ENCODE data around the gene USP9X. TPM values are rescaled to one million over a fixed set of nuclear protein-coding genes. Genes with fewer than 3 reads are reported as not detected.

The USP9X gene
- total RNA-seq, 4 donors from 2014 or later: 54.9 to 154 (median 98.0) TPM

DNA sequence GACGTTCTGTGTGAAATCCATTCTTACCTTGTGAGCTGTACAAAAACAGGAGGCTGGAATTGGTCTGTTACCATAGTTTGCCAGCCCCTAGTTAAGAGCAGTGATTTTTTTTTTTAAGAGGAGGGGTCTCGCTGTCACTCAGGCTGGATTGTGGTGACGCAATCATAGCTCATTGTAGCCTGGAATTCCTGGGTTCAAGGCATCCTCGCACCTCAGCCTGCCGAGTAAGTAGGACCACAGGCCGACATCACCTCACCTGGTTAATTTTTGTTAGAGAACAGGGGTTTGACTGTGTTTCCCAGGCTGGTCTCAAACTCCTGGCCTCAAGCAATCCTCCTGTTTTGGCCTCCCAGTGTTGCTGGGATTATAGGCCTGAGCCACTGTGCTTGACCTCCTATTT, 7.5 kb downstream of the USP9X start:
- no peaks in the 10 kb centered on the region for H3K27me3 ChIP-seq
- H3K36me3 ChIP-seq: peaks cover 0 to 1% (median 0%) of the 10 kb centered on the region in 4 donors
- intact Hi-C loops (cut with DNase I; ENCODE audit: low total_unique reads) (no loop called here), in situ Hi-C loops (cut with MboI; ENCODE audit: low pct_ligation_motif_present in 1 of 4, low pct_unique_long_range_greater_than_20kb in 1 of 4, low sequenced_read_pairs in 3 of 4) (no loop called here)
- TF ChIP-seq, protein P1, sequence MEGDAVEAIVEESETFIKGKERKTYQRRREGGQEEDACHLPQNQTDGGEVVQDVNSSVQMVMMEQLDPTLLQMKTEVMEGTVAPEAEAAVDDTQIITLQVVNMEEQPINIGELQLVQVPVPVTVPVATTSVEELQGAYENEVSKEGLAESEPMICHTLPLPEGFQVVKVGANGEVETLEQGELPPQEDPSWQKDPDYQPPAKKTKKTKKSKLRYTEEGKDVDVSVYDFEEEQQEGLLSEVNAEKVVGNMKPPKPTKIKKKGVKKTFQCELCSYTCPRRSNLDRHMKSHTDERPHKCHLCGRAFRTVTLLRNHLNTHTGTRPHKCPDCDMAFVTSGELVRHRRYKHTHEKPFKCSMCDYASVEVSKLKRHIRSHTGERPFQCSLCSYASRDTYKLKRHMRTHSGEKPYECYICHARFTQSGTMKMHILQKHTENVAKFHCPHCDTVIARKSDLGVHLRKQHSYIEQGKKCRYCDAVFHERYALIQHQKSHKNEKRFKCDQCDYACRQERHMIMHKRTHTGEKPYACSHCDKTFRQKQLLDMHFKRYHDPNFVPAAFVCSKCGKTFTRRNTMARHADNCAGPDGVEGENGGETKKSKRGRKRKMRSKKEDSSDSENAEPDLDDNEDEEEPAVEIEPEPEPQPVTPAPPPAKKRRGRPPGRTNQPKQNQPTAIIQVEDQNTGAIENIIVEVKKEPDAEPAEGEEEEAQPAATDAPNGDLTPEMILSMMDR (IDR thresholded peaks at IDR 0.05): no peak
- no peak for TF ChIP-seq POLR2AphosphoS5 (IDR thresholded peaks at IDR 0.05)
- no peak for TF ChIP-seq EP300 (IDR thresholded peaks at IDR 0.05; ENCODE audit: low read depth)
- TF ChIP-seq POLR2A (IDR thresholded peaks at IDR 0.05): no peak
- peaks cover 5 to 56% (median 13%) of the 10 kb centered on the region in 4 donors for H3K4me1 ChIP-seq
- DNase-seq: no peak
- WGBS, 2 donors (ENCODE audit: low coverage in 1 of 2): 87% methylated on average over 6 of the region's 6 CpGs; no CpG with 5 or more reads in 1 of the 2 donors
- H3K9me3 ChIP-seq: no peaks in the 10 kb centered on the region
- no peak overlapping the region for H3K4me3 ChIP-seq
- no peak overlapping the region for H3K27ac ChIP-seq

DNA sequence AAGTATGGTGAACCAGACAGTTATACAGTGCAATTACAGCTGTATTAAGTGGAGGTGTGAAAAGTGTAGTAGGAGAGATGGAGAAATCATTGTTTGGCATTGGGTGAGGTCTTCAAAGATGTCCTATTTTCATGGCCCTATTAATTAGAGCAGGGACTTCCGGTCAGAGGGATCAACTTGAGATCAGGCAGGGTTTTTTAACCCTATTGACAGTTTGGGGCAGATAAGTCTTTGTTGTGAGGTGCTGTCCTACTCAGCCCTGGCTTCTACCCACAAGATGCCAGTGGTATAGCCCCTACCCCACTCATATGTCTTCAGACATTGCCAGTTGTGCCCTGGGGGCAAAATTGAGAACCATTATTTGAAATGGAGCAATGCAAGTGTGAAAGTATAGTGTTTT, 9.9 kb downstream of the USP9X start:
- in situ Hi-C loops (cut with MboI; ENCODE audit: low pct_ligation_motif_present in 1 of 4, low pct_unique_long_range_greater_than_20kb in 1 of 4, low sequenced_read_pairs in 3 of 4): no loop called here
- Histone ChIP-seq H3K4me3 (no peak overlapping the region), H3K4me1 (peaks cover 5 to 39% (median 9%) of the 10 kb centered on the region in 4 donors), H3K27ac (no peak overlapping the region), H3K27me3 (no peaks in the 10 kb centered on the region), H3K9me3 (no peaks in the 10 kb centered on the region), H3K36me3 (no peaks in the 10 kb centered on the region)
- TF ChIP-seq EP300 (IDR thresholded peaks at IDR 0.05; ENCODE audit: low read depth) (no peak), POLR2AphosphoS5 (IDR thresholded peaks at IDR 0.05) (no peak), POLR2A (IDR thresholded peaks at IDR 0.05) (no peak)
- TF ChIP-seq, protein P1 (IDR thresholded peaks at IDR 0.05): no peak
- intact Hi-C loops (cut with DNase I; ENCODE audit: low total_unique reads): no loop called here
- WGBS, 2 donors (ENCODE audit: low coverage in 1 of 2): 68% methylated on average over 1 of the region's 1 CpG; no CpG with 5 or more reads in 1 of the 2 donors
- no peak for DNase-seq

DNA sequence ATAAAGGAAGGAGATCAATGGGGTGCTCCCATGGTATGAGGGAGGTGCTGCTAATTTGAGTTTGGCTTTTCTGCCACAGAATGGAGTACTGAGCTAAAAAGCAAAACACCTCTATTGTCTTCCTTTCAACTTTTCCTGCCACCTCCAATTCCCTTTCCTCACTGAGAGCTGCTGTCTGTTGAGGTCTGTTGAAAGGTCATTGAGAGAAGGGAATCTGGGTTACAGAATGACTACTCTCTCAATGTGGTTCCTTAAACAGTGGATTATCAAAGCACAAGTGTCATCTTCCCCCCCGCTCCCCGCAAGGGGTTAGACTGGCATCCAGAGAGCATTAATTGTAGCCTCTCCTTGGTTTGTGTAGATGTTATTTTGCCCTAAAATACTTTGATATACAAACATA, 10.7 kb downstream of the USP9X start:
- H3K4me1 ChIP-seq: peaks cover 5 to 32% (median 7%) of the 10 kb centered on the region in 4 donors
- WGBS, 2 donors (ENCODE audit: low coverage in 1 of 2): 90% methylated on average over 2 of the region's 2 CpGs; no CpG with 5 or more reads in 1 of the 2 donors

DNA sequence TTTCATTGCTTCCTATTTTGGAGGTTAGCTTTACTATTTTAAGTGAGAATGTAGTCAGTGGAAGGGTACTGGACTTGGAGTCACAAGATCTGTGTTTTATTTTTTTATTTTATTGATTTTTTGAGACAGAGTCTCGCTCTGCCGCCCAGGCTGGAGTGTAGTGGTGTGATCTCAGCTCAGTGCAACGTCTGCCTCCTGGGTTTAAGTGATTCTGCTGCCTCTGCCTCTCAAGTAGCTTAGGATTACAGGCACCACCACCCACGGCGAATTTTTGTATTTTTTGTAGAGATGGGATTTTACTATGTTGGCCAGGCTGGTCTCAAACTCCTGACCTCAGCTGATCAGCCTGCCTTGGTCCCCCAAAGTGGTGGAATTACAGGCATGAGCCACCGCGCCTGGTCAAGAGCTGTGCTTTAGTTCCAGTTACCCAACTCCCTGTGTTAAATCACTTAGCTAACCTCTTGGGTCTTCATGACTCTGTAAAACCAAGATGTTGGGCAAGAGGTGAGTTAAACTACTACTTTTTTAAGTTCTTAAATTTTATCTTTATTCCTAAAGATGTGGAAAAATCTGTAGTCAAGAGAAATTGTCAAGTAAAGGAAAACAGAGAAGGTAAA, 11.2 kb downstream of the USP9X start:
- no peak for DNase-seq
- no peaks in the 10 kb centered on the region for H3K27me3 ChIP-seq
- H3K4me3 ChIP-seq: no peak overlapping the region
- intact Hi-C loops (cut with DNase I; ENCODE audit: low total_unique reads) (no loop called here), in situ Hi-C loops (cut with MboI; ENCODE audit: low pct_ligation_motif_present in 1 of 4, low pct_unique_long_range_greater_than_20kb in 1 of 4, low sequenced_read_pairs in 3 of 4) (no loop called here)
- H3K27ac ChIP-seq: no peak overlapping the region
- TF ChIP-seq POLR2AphosphoS5 (IDR thresholded peaks at IDR 0.05) (no peak), POLR2A (IDR thresholded peaks at IDR 0.05) (no peak), EP300 (IDR thresholded peaks at IDR 0.05; ENCODE audit: low read depth) (no peak)
- TF ChIP-seq, protein P1 (IDR thresholded peaks at IDR 0.05): no peak
- WGBS, 2 donors (ENCODE audit: low coverage in 1 of 2): 77% methylated on average over 7 of the region's 7 CpGs; no CpG with 5 or more reads in 1 of the 2 donors
- no peaks in the 10 kb centered on the region for H3K9me3 ChIP-seq
- no peaks in the 10 kb centered on the region for H3K36me3 ChIP-seq
- peaks cover 3 to 26% (median 6%) of the 10 kb centered on the region in 4 donors for H3K4me1 ChIP-seq

More for the DNA sequence above, 10.7 kb downstream of the USP9X start:
- no peaks in the 10 kb centered on the region for H3K9me3 ChIP-seq
- intact Hi-C loops (cut with DNase I; ENCODE audit: low total_unique reads) (no loop called here), in situ Hi-C loops (cut with MboI; ENCODE audit: low pct_ligation_motif_present in 1 of 4, low pct_unique_long_range_greater_than_20kb in 1 of 4, low sequenced_read_pairs in 3 of 4) (no loop called here)
- H3K27ac ChIP-seq: no peak overlapping the region
- no peaks in the 10 kb centered on the region for H3K36me3 ChIP-seq
- H3K4me3 ChIP-seq: no peak overlapping the region
- no peaks in the 10 kb centered on the region for H3K27me3 ChIP-seq
- TF ChIP-seq POLR2A (IDR thresholded peaks at IDR 0.05) (no peak), EP300 (IDR thresholded peaks at IDR 0.05; ENCODE audit: low read depth) (no peak), POLR2AphosphoS5 (IDR thresholded peaks at IDR 0.05) (no peak)
- TF ChIP-seq, protein P1 (IDR thresholded peaks at IDR 0.05): no peak
- DNase-seq: no peak

Measured in transverse colon (tissue), 4 donors.